ENCODE data around the gene SLC30A3. TPM values are rescaled to one million over a fixed set of nuclear protein-coding genes. Genes with fewer than 3 reads are reported as not detected.
"Not testable (repeated sequence)": the region's sequence is repeated elsewhere in the genome, so short reads cannot be mapped to it uniquely, and the experiment has no call there.

Gene SLC30A3
- total and polyA plus RNA-seq, 7 experiments from 2014 or later, result 0.29 to 0.56 TPM; not detected in 5

GRCh38 chr2:27272537-27273522 is 10.0 kb upstream of the SLC30A3 start:
- DNase-seq; H3K27ac ChIP-seq (ENCODE audit: low read depth, low read length); ATAC-seq; H3K4me1 Mint-ChIP-seq; intact Hi-C loops (cut with micrococcal nuclease); H3K36me3 Mint-ChIP-seq; H3K36me3 ChIP-seq (ENCODE audit: control insufficient read depth in 2 of 3, insufficient read depth in 3 of 3, low read length in 3 of 3); H3K4me1 ChIP-seq (ENCODE audit: control insufficient read depth in 2 of 2, insufficient read depth in 2 of 2, low read length in 2 of 2); H3K9me3 ChIP-seq (ENCODE audit: control insufficient read depth in 2 of 3, low read length in 3 of 3); H3K4me3 ChIP-seq (ENCODE audit: low read length); H3K4me3 Mint-ChIP-seq; H3K9me3 Mint-ChIP-seq; H3K27me3 ChIP-seq (ENCODE audit: control insufficient read depth in 2 of 2, insufficient read depth in 2 of 2, low read length in 2 of 2): not testable (repeated sequence)
- H3K27me3 Mint-ChIP-seq, result peaks cover 9 to 32% (median 15%) of the 10 kb centered on the region in 5 donors
- POLR2A ChIA-PET, result interaction anchor here (0.6 kb wide), 1 partner anchor 137 kb away, joined by 3 read pairs; no protein-coding TSS in a partner anchor
- CTCF ChIA-PET, result interaction anchor here (0.6 to 1.2 kb wide), 2 partner anchors 30 to 303 kb away, joined by 3 to 4 read pairs; partner anchors contain the start of gene MAPRE3
- H3K27ac Mint-ChIP-seq, result peak overlapping the region in 1 of 9 donors; percentile 87

DNA sequence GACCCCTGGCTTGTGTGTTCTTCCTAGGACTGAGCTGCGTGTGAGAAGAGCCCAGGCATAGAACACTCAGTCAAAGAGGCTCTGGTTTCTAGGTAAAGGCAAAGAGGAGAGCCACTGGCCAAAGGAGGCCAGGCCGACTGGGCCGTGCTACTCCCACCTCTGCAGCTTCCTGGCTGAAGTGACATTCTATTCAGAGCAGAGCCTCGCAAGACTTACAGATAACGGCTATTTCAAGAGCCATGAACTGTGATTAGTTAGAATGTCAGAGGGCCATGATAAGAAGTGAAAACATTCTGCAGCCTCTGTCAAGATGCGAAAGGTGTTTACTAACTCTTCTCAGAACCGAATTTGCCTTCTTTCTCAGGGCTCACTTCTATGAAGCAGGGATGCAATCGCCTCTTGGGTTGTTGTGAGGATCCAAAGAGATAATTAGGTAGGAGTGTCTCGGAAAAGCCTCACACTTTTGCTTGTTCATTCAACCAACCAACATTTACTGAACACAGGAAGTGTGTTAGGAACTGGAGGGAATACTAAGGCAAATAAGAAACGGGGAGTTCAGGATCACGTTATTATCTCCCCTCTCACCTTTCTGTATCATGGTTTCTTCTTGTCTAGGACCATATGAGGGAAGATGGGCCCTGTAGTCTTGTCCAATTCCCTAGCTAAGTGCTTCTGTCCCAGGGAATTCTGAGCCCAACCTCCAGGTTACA is 8.9 kb upstream of the SLC30A3 start:
- Histone ChIP-seq H3K27me3 (ENCODE audit: control insufficient read depth in 2 of 2, insufficient read depth in 2 of 2, low read length in 2 of 2) (no peaks in the 10 kb centered on the region), H3K9me3 (ENCODE audit: control insufficient read depth in 2 of 3, low read length in 3 of 3) (no peaks in the 10 kb centered on the region), H3K36me3 (ENCODE audit: control insufficient read depth in 2 of 3, insufficient read depth in 3 of 3, low read length in 3 of 3) (no peaks in the 10 kb centered on the region), H3K4me3 (ENCODE audit: low read length) (no peak overlapping the region), H3K27ac (ENCODE audit: low read depth, low read length) (no peak overlapping the region), H3K4me1 (ENCODE audit: control insufficient read depth in 2 of 2, insufficient read depth in 2 of 2, low read length in 2 of 2) (no peaks in the 10 kb centered on the region)
- no peak for DNase-seq
- Mint-ChIP-seq H3K27ac (no peak overlapping the region), H3K4me1 (peaks cover 0 to 4% (median 0%) of the 10 kb centered on the region in 7 donors), H3K27me3 (peaks cover 9 to 27% (median 10%) of the 10 kb centered on the region in 5 donors), H3K9me3 (no peaks in the 10 kb centered on the region), H3K36me3 (no peaks in the 10 kb centered on the region), H3K4me3 (no peak overlapping the region)
- ChIA-PET CTCF (no interaction called here), POLR2A (interaction anchor here (0.6 kb wide), 2 partner anchors 138 to 176 kb away, joined by 3 read pairs; no protein-coding TSS in a partner anchor)
- no peak for ATAC-seq
- intact Hi-C loops (cut with micrococcal nuclease), result no loop called here

- POLR2A ChIA-PET, result no interaction called here
- no peaks in the 10 kb centered on the region for H3K4me1 ChIP-seq (ENCODE audit: control insufficient read depth in 2 of 2, insufficient read depth in 2 of 2, low read length in 2 of 2)
- H3K36me3 Mint-ChIP-seq, result no peaks in the 10 kb centered on the region
- H3K4me3 ChIP-seq (ENCODE audit: low read length), result no peak overlapping the region
- no peak overlapping the region for H3K27ac ChIP-seq (ENCODE audit: low read depth, low read length)
- no peak overlapping the region for H3K4me3 Mint-ChIP-seq
- H3K4me1 Mint-ChIP-seq, result peaks cover 0 to 2% (median under 1%) of the 10 kb centered on the region in 7 donors
- no peaks in the 10 kb centered on the region for H3K9me3 Mint-ChIP-seq
- intact Hi-C loops (cut with micrococcal nuclease), result no loop called here
- no peak overlapping the region for H3K27ac Mint-ChIP-seq
- ATAC-seq (no peak), DNase-seq (no peak)
- no peaks in the 10 kb centered on the region for H3K9me3 ChIP-seq (ENCODE audit: control insufficient read depth in 2 of 3, low read length in 3 of 3)
- H3K27me3 ChIP-seq (ENCODE audit: control insufficient read depth in 2 of 2, insufficient read depth in 2 of 2, low read length in 2 of 2), result peaks cover 0 to 3% of the 10 kb centered on the region in 2 donors
- CTCF ChIA-PET, result no interaction called here
- peaks cover 9 to 24% (median 11%) of the 10 kb centered on the region in 5 donors for H3K27me3 Mint-ChIP-seq
- H3K36me3 ChIP-seq (ENCODE audit: control insufficient read depth in 2 of 3, insufficient read depth in 3 of 3, low read length in 3 of 3), result no peaks in the 10 kb centered on the region
Measured at GRCh38 chr2:27270670-27271069, 7.8 kb upstream of the SLC30A3 start.

GRCh38 chr2:27270131-27270530 is 7.3 kb upstream of the SLC30A3 start:
- CTCF ChIA-PET, result no interaction called here

GRCh38 chr2:27268296-27268695 is 5.4 kb upstream of the SLC30A3 start:
- peaks cover 8 to 16% of the 10 kb centered on the region in 2 donors for H3K4me1 ChIP-seq (ENCODE audit: control insufficient read depth in 2 of 2, insufficient read depth in 2 of 2, low read length in 2 of 2)
- H3K9me3 ChIP-seq (ENCODE audit: control insufficient read depth in 2 of 3, low read length in 3 of 3); H3K4me3 Mint-ChIP-seq; H3K27me3 ChIP-seq (ENCODE audit: control insufficient read depth in 2 of 2, insufficient read depth in 2 of 2, low read length in 2 of 2); H3K36me3 Mint-ChIP-seq; H3K27ac Mint-ChIP-seq; intact Hi-C loops (cut with micrococcal nuclease); POLR2A ChIA-PET; H3K36me3 ChIP-seq (ENCODE audit: control insufficient read depth in 2 of 3, insufficient read depth in 3 of 3, low read length in 3 of 3); DNase-seq; H3K4me3 ChIP-seq (ENCODE audit: low read length); CTCF ChIA-PET; H3K9me3 Mint-ChIP-seq; ATAC-seq; H3K27ac ChIP-seq (ENCODE audit: low read depth, low read length): not testable (repeated sequence)
- Mint-ChIP-seq H3K4me1 (peaks cover 11 to 17% (median 15%) of the 10 kb centered on the region in 7 donors), H3K27me3 (peaks cover 15 to 31% (median 25%) of the 10 kb centered on the region in 5 donors)

More at GRCh38 chr2:27270131-27270530, 7.3 kb upstream of the SLC30A3 start:
- no peak overlapping the region for H3K27ac ChIP-seq (ENCODE audit: low read depth, low read length)
- H3K4me1 ChIP-seq (ENCODE audit: control insufficient read depth in 2 of 2, insufficient read depth in 2 of 2, low read length in 2 of 2), result no peaks in the 10 kb centered on the region
- no peaks in the 10 kb centered on the region for H3K9me3 ChIP-seq (ENCODE audit: control insufficient read depth in 2 of 3, low read length in 3 of 3)
- no peak for DNase-seq
- Mint-ChIP-seq H3K4me1 (peaks cover 0 to 7% (median 4%) of the 10 kb centered on the region in 7 donors), H3K27ac (no peak overlapping the region), H3K36me3 (no peaks in the 10 kb centered on the region), H3K27me3 (peaks cover 9 to 24% (median 16%) of the 10 kb centered on the region in 5 donors), H3K9me3 (no peaks in the 10 kb centered on the region), H3K4me3 (no peak overlapping the region)
- intact Hi-C loops (cut with micrococcal nuclease), result no loop called here
- no peak overlapping the region for H3K4me3 ChIP-seq (ENCODE audit: low read length)
- POLR2A ChIA-PET, result no interaction called here
- H3K36me3 ChIP-seq (ENCODE audit: control insufficient read depth in 2 of 3, insufficient read depth in 3 of 3, low read length in 3 of 3), result no peaks in the 10 kb centered on the region
- no peak for ATAC-seq
- peaks cover 5 to 6% of the 10 kb centered on the region in 2 donors for H3K27me3 ChIP-seq (ENCODE audit: control insufficient read depth in 2 of 2, insufficient read depth in 2 of 2, low read length in 2 of 2)

GRCh38 chr2:27265536-27265870 is 2.7 kb upstream of the SLC30A3 start:
- DNase-seq, result no peak
- no peak for ATAC-seq
- Mint-ChIP-seq H3K27me3 (peaks cover 28 to 46% (median 39%) of the 10 kb centered on the region in 5 donors), H3K9me3 (no peaks in the 10 kb centered on the region), H3K27ac (no peak overlapping the region), H3K4me1 (peaks cover 23 to 33% (median 29%) of the 10 kb centered on the region in 7 donors), H3K36me3 (peaks cover 0 to 4% (median 0%) of the 10 kb centered on the region in 5 donors), H3K4me3 (peak overlapping the region in 6 of 10 donors; percentile 46 to 85 (median 70))
- Histone ChIP-seq H3K27ac (ENCODE audit: low read depth, low read length) (no peak overlapping the region), H3K9me3 (ENCODE audit: control insufficient read depth in 2 of 3, low read length in 3 of 3) (no peaks in the 10 kb centered on the region), H3K4me3 (ENCODE audit: low read length) (peak overlapping the region; percentile 59), H3K36me3 (ENCODE audit: control insufficient read depth in 2 of 3, insufficient read depth in 3 of 3, low read length in 3 of 3) (no peaks in the 10 kb centered on the region), H3K27me3 (ENCODE audit: control insufficient read depth in 2 of 2, insufficient read depth in 2 of 2, low read length in 2 of 2) (peaks cover 6 to 18% of the 10 kb centered on the region in 2 donors), H3K4me1 (ENCODE audit: control insufficient read depth in 2 of 2, insufficient read depth in 2 of 2, low read length in 2 of 2) (peaks cover 8 to 23% of the 10 kb centered on the region in 2 donors)
- intact Hi-C loops (cut with micrococcal nuclease), result loop anchor here (1.0 to 2.0 kb wide), 4 partner anchors 15 to 57 kb away; partner anchors contain the start of genes CAD (in 1 of the 2) and MPV17 (in 1 of the 2)
- ChIA-PET CTCF (interaction anchor here (0.9 to 1.3 kb wide), 4 partner anchors 10 to 152 kb away, joined by 3 to 6 read pairs (median 3); partner anchors contain the start of gene DNAJC5G), POLR2A (interaction anchor here (1.2 to 1.3 kb wide), 2 partner anchors 14 to 194 kb away, joined by 3 to 4 read pairs; partner anchors contain the start of gene OST4)
